GM23338 (cell line): ENCODE data around the gene MT1B. TPM values are rescaled to one million over a fixed set of nuclear protein-coding genes. Genes with fewer than 3 reads are reported as not detected.

ENCODE experiments used
- ATAC-seq: fragments of 200-7000 bp; cut with Tn5 transposase; 3 replicates; pipeline ENCODE4 v1.9.1; 2020
- DNase-seq: peaks from one replicate; pipeline ENCODE4 v3.0.0-alpha.2; 2015; ENCODE audit warnings: low spot score
- H2AFZ ChIP-seq: fragments of 200-600 bp; sonication (generic); 2 replicates; pipeline ENCODE4 v1.8.0; 2016; ENCODE audit warnings: antibody characterized with exemption, mild to moderate bottlenecking, moderate library complexity
- H3F3A ChIP-seq: fragments of 200-600 bp; sonication (generic); replicated peaks from 2 replicates; pipeline ENCODE4 v1.8.0; 2017; ENCODE audit warnings: antibody characterized with exemption, mixed run types, low read depth
- H3K27ac ChIP-seq: fragments of 200-600 bp; sonication (generic); 2 replicates; pipeline ENCODE4 v1.6.1; 2016; ENCODE audit warnings: low read depth
- H3K27me3 ChIP-seq: fragments of 200-600 bp; sonication (generic); 2 replicates; pipeline ENCODE4 v1.8.0; 2016; ENCODE audit warnings: mild to moderate bottlenecking, mixed run types, moderate library complexity; ENCODE audit not compliant: insufficient read depth
- H3K36me3 ChIP-seq: fragments of 200-600 bp; sonication (generic); 2 replicates; pipeline ENCODE4 v1.8.0; 2016; ENCODE audit warnings: mild to moderate bottlenecking; ENCODE audit not compliant: insufficient read depth
- H3K4me1 ChIP-seq: fragments of 200-600 bp; sonication (generic); 2 replicates; pipeline ENCODE4 v1.8.0; 2016; ENCODE audit warnings: mild to moderate bottlenecking, moderate library complexity; ENCODE audit not compliant: insufficient read depth
- H3K4me2 ChIP-seq: fragments of 200-600 bp; sonication (generic); 2 replicates; pipeline ENCODE4 v1.7.1; 2017; ENCODE audit warnings: mixed run types
- H3K4me3 ChIP-seq: fragments of 200-600 bp; sonication (generic); 2 replicates; pipeline ENCODE4 v1.6.1; 2016; ENCODE audit warnings: mixed run types
- H3K79me2 ChIP-seq: fragments of 200-600 bp; sonication (generic); replicated peaks from 2 replicates; pipeline ENCODE4 v1.8.0; 2017; ENCODE audit warnings: mild to moderate bottlenecking; ENCODE audit not compliant: insufficient read depth
- H3K9me2 ChIP-seq: fragments of 200-600 bp; sonication (generic); 2 replicates; pipeline ENCODE4 v1.8.0; 2017; ENCODE audit not compliant: insufficient read depth
- H4K20me1 ChIP-seq: fragments of 200-600 bp; sonication (generic); replicated peaks from 2 replicates; pipeline ENCODE4 v1.8.0; 2017; ENCODE audit warnings: mild to moderate bottlenecking; ENCODE audit not compliant: insufficient read depth
- H3K27ac Mint-ChIP-seq: 2 replicates; pipeline ENCODE4 v1.8.0; 2020; ENCODE audit warnings: inconsistent platforms, mild to moderate bottlenecking, moderate library complexity, mixed read lengths
- H3K27me3 Mint-ChIP-seq: 3 replicates; pipeline ENCODE4 v1.8.0; 2022; ENCODE audit warnings: low read depth, mild to moderate bottlenecking, moderate library complexity, mixed read lengths, inconsistent platforms; ENCODE audit not compliant: insufficient read depth, poor library complexity
- H3K36me3 Mint-ChIP-seq: 3 replicates; pipeline ENCODE4 v1.8.0; 2021; ENCODE audit warnings: low read depth, mild to moderate bottlenecking, inconsistent platforms, moderate library complexity, mixed read lengths
- H3K4me1 Mint-ChIP-seq: 3 replicates; pipeline ENCODE4 v1.8.0; 2020; ENCODE audit warnings: mild to moderate bottlenecking, inconsistent platforms, mixed read lengths
- H3K4me3 Mint-ChIP-seq: 3 replicates; pipeline ENCODE4 v1.8.0; 2021; ENCODE audit warnings: moderate library complexity, mild to moderate bottlenecking, inconsistent platforms, mixed read lengths
- H3K9me3 Mint-ChIP-seq: 3 replicates; pipeline ENCODE4 v1.8.0; 2020; ENCODE audit warnings: moderate library complexity, mild to moderate bottlenecking, inconsistent platforms, mixed read lengths
- CREB1 ChIP-seq: fragments of 250-450 bp; sonication (Bioruptor Pico); IDR thresholded peaks from 2 replicates; pipeline ENCODE4 v1.5.0; 2020; ENCODE audit warnings: low read depth, mild to moderate bottlenecking, moderate library complexity
- CTCF ChIP-seq, 2 experiments: fragments of 200-600 bp in 1 of 2; sonication (generic) in 1 of 2; conservative IDR thresholded peaks; 2 replicates each; pipeline versions ENCODE4 v1.5.1 to v1.6.1; 2016 to 2017; ENCODE audit warnings: antibody characterized with exemption in 2 of 2, low read depth in 2 of 2, mild to moderate bottlenecking in 2 of 2, moderate library complexity in 1 of 2
- EZH2 ChIP-seq: fragments of 200-600 bp; sonication (generic); IDR thresholded peaks from one replicate; pipeline ENCODE4 v1.8.0; 2017; ENCODE audit warnings: antibody characterized with exemption, mild to moderate bottlenecking, low read depth; ENCODE audit not compliant: unreplicated experiment
- EZH2phosphoT487 ChIP-seq: fragments of 200-600 bp; sonication (generic); IDR thresholded peaks from one replicate; pipeline ENCODE4 v1.8.1; 2018; ENCODE audit warnings: antibody characterized with exemption; ENCODE audit not compliant: unreplicated experiment
- JUNB ChIP-seq: IDR thresholded peaks from one replicate; pipeline ENCODE4 v1.6.1; 2016; ENCODE audit warnings: antibody characterized with exemption; ENCODE audit not compliant: unreplicated experiment
- NANOG ChIP-seq: IDR thresholded peaks from 2 replicates; pipeline ENCODE4 v1.6.1; 2016; ENCODE audit warnings: antibody characterized with exemption, borderline replicate concordance
- POLR2AphosphoS5 ChIP-seq: IDR thresholded peaks from 2 replicates; pipeline ENCODE4 v1.6.1; 2016; ENCODE audit warnings: antibody characterized with exemption, low read depth
- STAT1 ChIP-seq: IDR thresholded peaks from one replicate; pipeline ENCODE4 v1.6.1; 2016; ENCODE audit warnings: antibody characterized with exemption; ENCODE audit not compliant: unreplicated experiment
- ZNF114 ChIP-seq: fragments of 250-450 bp; sonication (Bioruptor Pico); IDR thresholded peaks from 2 replicates; pipeline ENCODE4 v1.5.0; 2020; ENCODE audit warnings: mild to moderate bottlenecking, moderate library complexity
- ZNF331 ChIP-seq: fragments of 250-450 bp; sonication (Bioruptor Pico); IDR thresholded peaks from 2 replicates; pipeline ENCODE4 v1.5.0; 2020; ENCODE audit warnings: low read depth, mild to moderate bottlenecking, moderate library complexity
- ZNF462 ChIP-seq: fragments of 250-450 bp; sonication (Bioruptor Pico); IDR thresholded peaks from 2 replicates; pipeline ENCODE4 v1.5.0; 2020; ENCODE audit warnings: mild to moderate bottlenecking, moderate library complexity
- polyA plus RNA-seq: library from polyadenylated mRNA; unstranded; fragments of >200 nt; fragmentation: Nextera tagmentation; extraction: Ambion mirVana; gene quantifications from 2 replicates; pipeline ENCODE4 v1.2.1, GENCODE V29; 2016
- total RNA-seq: library from RNA; depleted of rRNA; stranded (reverse); fragments of >200 nt; shearing (Covaris generic); gene quantifications from 2 replicates; pipeline ENCODE4 v1.2.3, GENCODE V29; 2014
- TF ChIP-seq, protein P1 (sequence below): IDR thresholded peaks from one replicate; pipeline ENCODE4 v1.6.1; 2018; ENCODE audit warnings: antibody characterized with exemption; ENCODE audit not compliant: unreplicated experiment
- TF ChIP-seq, protein P2 (sequence below): IDR thresholded peaks from 2 replicates; pipeline ENCODE4 v1.6.1; 2016; ENCODE audit warnings: antibody characterized with exemption

MT1B gene
- total and polyA plus RNA-seq, 2 experiments from 2014 or later = not detected

- Mint-ChIP-seq H3K27me3 (peaks cover 88% of the 10 kb centered on the region), H3K27ac (no peak within 1 kb of the TSS), H3K9me3 (peaks cover 11% of the 10 kb centered on the region; the same call in 1 of the 3 replicates), H3K4me1 (peaks cover 41% of the 10 kb centered on the region), H3K4me3 (peak within 1 kb of the TSS; percentile 82), H3K36me3 (peaks cover 14% of the 10 kb centered on the region; the same call in 1 of the 3 replicates)
- Histone ChIP-seq H3K4me1 (peaks cover 37% of the 10 kb centered on the region), H4K20me1 (peaks cover 2% of the 10 kb centered on the region; the same call in 1 of the 2 replicates), H3K4me3 (peak within 1 kb of the TSS; percentile 63), H3K4me2 (peak within 1 kb of the TSS; percentile 84), H3K27ac (no peak within 1 kb of the TSS), H2AFZ (peak within 1 kb of the TSS; percentile 98), H3K79me2 (no peaks in the 10 kb centered on the region), H3K9me2 (no peaks in the 10 kb centered on the region; the same call in 1 of the 2 replicates), H3K27me3 (peaks cover 100% of the 10 kb centered on the region), H3F3A (0 out of 2 replicates have a peak, but pooled peaks cover 8% of the 10 kb centered on the region), H3K36me3 (no peaks in the 10 kb centered on the region)
- DNase-seq (peak; percentile 81), ATAC-seq (peak; percentile 86)
- TF ChIP-seq POLR2AphosphoS5 (peak; percentile 80), EZH2 (peak; percentile 51), CTCF (conservative IDR thresholded peaks at IDR 0.05; ENCODE audit: low read depth in 2 of 2) (no peak), STAT1 (no peak), NANOG (no peak), ZNF331 (CRISPR knock-in tag) (no peak), EZH2phosphoT487 (peak; percentile 52), JUNB (no peak), CREB1 (CRISPR knock-in tag) (no peak), ZNF462 (CRISPR knock-in tag) (no peak), ZNF114 (CRISPR knock-in tag) (no peak)
- TF ChIP-seq, protein P1, sequence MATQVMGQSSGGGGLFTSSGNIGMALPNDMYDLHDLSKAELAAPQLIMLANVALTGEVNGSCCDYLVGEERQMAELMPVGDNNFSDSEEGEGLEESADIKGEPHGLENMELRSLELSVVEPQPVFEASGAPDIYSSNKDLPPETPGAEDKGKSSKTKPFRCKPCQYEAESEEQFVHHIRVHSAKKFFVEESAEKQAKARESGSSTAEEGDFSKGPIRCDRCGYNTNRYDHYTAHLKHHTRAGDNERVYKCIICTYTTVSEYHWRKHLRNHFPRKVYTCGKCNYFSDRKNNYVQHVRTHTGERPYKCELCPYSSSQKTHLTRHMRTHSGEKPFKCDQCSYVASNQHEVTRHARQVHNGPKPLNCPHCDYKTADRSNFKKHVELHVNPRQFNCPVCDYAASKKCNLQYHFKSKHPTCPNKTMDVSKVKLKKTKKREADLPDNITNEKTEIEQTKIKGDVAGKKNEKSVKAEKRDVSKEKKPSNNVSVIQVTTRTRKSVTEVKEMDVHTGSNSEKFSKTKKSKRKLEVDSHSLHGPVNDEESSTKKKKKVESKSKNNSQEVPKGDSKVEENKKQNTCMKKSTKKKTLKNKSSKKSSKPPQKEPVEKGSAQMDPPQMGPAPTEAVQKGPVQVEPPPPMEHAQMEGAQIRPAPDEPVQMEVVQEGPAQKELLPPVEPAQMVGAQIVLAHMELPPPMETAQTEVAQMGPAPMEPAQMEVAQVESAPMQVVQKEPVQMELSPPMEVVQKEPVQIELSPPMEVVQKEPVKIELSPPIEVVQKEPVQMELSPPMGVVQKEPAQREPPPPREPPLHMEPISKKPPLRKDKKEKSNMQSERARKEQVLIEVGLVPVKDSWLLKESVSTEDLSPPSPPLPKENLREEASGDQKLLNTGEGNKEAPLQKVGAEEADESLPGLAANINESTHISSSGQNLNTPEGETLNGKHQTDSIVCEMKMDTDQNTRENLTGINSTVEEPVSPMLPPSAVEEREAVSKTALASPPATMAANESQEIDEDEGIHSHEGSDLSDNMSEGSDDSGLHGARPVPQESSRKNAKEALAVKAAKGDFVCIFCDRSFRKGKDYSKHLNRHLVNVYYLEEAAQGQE = no peak
- TF ChIP-seq, protein P2, sequence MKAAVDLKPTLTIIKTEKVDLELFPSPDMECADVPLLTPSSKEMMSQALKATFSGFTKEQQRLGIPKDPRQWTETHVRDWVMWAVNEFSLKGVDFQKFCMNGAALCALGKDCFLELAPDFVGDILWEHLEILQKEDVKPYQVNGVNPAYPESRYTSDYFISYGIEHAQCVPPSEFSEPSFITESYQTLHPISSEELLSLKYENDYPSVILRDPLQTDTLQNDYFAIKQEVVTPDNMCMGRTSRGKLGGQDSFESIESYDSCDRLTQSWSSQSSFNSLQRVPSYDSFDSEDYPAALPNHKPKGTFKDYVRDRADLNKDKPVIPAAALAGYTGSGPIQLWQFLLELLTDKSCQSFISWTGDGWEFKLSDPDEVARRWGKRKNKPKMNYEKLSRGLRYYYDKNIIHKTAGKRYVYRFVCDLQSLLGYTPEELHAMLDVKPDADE = no peak
Measured at GRCh38 chr16:56625140-56625942, 26.3 kb upstream of the MT1B start, which contains the start of gene MT1E. Gene MT1E, plus strand, starts transcription at chr16:56625781. Its CDS starts 71 bp downstream, at chr16:56625852.
